ENCODE results near the gene NOP16.

Gene NOP16

GRCh38 chr5:176361437-176362232, 26.8 kb downstream of the NOP16 start, which contains the start of gene KIAA1191:
Gene KIAA1191 (minus strand): TSS chr5:176361764. CDS start chr5:176359508, 2,256 bp downstream.
- H3K4me1 ChIP-seq (ENCODE audit: control insufficient read depth, insufficient read depth, low read length), result no peaks in the 10 kb centered on the region; the same call in 1 of the 2 replicates
- peaks cover 12 to 30% of the 10 kb centered on the region in 2 experiments for H3K36me3 ChIP-seq (ENCODE audit: control insufficient read depth in 2 of 2, insufficient read depth in 1 of 2, low read length in 2 of 2)
- no peaks in the 10 kb centered on the region for H3K9me3 ChIP-seq (ENCODE audit: control insufficient read depth, insufficient read depth, low read depth, low read length)
- CTCF ChIA-PET, result interaction anchor here (0.6 to 1.0 kb wide), 2 partner anchors 632 to 736 kb away, joined by 3 to 4 read pairs; no protein-coding TSS in a partner anchor
- H3K4me3 ChIP-seq (ENCODE audit: low read depth, low read length), result peak within 1 kb of the TSS; percentile 98
- POLR2A ChIA-PET, result interaction anchor here (0.6 to 2.4 kb wide), 17 partner anchors 8 to 1702 kb away, joined by 3 to 24 read pairs (median 5); partner anchors contain the start of genes HIGD2A, NOP16 and RNF44
- peak within 1 kb of the TSS; percentile 74 for H3K27ac ChIP-seq (ENCODE audit: extremely low read depth, low read depth, low read length)
- TF ChIP-seq ZSCAN4 (tag by site-specific recombination; IDR thresholded peaks at IDR 0.05) (no peak), ZBTB11 (tag by site-specific recombination; conservative IDR thresholded peaks at IDR 0.05; ENCODE audit: low read depth) (peak; percentile 95), ZFP3 (tag by site-specific recombination; IDR thresholded peaks at IDR 0.05; ENCODE audit: low read depth) (no peak), ZNF692 (tag by site-specific recombination; IDR thresholded peaks at IDR 0.05) (peak; percentile 85), ZNF354C (tag by site-specific recombination; IDR thresholded peaks at IDR 0.05; ENCODE audit: borderline replicate concordance, low read depth) (no peak), ZNF280D (tag by site-specific recombination; IDR thresholded peaks at IDR 0.05) (no peak; the same call in 1 of the 2 replicates), ZNF776 (tag by site-specific recombination; IDR thresholded peaks at IDR 0.05; ENCODE audit: borderline replicate concordance) (no peak), ZFP37 (tag by site-specific recombination; IDR thresholded peaks at IDR 0.05) (peak; percentile 83), ZNF394 (tag by site-specific recombination; IDR thresholded peaks at IDR 0.05; ENCODE audit: borderline replicate concordance) (peak; percentile 48; the same call in 1 of the 2 replicates), PRDM10 (tag by site-specific recombination; IDR thresholded peaks at IDR 0.05) (peak; percentile 45), ZBTB20 (tag by site-specific recombination; IDR thresholded peaks at IDR 0.05) (peak; percentile 89; the same call in 1 of the 2 replicates), ZNF302 (tag by site-specific recombination; IDR thresholded peaks at IDR 0.05; ENCODE audit: low read depth) (no peak), SP3 (tag by site-specific recombination; IDR thresholded peaks at IDR 0.05) (peak; percentile 94), OSR2 (tag by site-specific recombination; IDR thresholded peaks at IDR 0.05) (no peak), ZNF214 (tag by site-specific recombination; IDR thresholded peaks at IDR 0.05; ENCODE audit: borderline replicate concordance) (no peak), ZNF548 (tag by site-specific recombination; IDR thresholded peaks at IDR 0.05) (no peak), HIC1 (tag by site-specific recombination; IDR thresholded peaks at IDR 0.05) (peak; percentile 97), ZSCAN16 (tag by site-specific recombination; IDR thresholded peaks at IDR 0.05) (no peak), ZNF48 (tag by site-specific recombination; IDR thresholded peaks at IDR 0.05) (no peak), ZNF112 (tag by site-specific recombination; IDR thresholded peaks at IDR 0.05) (no peak), ZNF514 (tag by site-specific recombination; IDR thresholded peaks at IDR 0.05) (no peak)

All from HEK293 (cell line).